ENCODE results near the gene FHL2. TPM values are rescaled to one million over a fixed set of nuclear protein-coding genes. Genes with fewer than 3 reads are reported as not detected.

Gene FHL2
- polyA plus RNA-seq, 3 donors, result 0.03 TPM; not detected in 1

GRCh38 chr2:105404736-105405135 is 5.9 kb upstream of the FHL2 start:
- no peak overlapping the region for H3K27ac ChIP-seq (ENCODE audit: low read depth in 1 of 2, low read length in 2 of 2)
- H3K79me2 ChIP-seq (ENCODE audit: insufficient read depth, low read length), result no peaks in the 10 kb centered on the region
- no peaks in the 10 kb centered on the region for H3K4me1 ChIP-seq (ENCODE audit: control insufficient read depth in 1 of 2, insufficient read depth in 2 of 2, low read length in 2 of 2)
- no peak for TF ChIP-seq CTCF (IDR thresholded peaks at IDR 0.05)
- no peaks in the 10 kb centered on the region for H3K36me3 Mint-ChIP-seq
- peaks cover 3 to 4% of the 10 kb centered on the region in 2 donors for H3K27me3 ChIP-seq (ENCODE audit: control insufficient read depth in 2 of 2, insufficient read depth in 2 of 2, low read length in 2 of 2)
- H3K9me3 Mint-ChIP-seq, result peaks cover 0 to 3% (median 0%) of the 10 kb centered on the region in 7 donors
- H3K27ac Mint-ChIP-seq, result no peak overlapping the region
- WGBS (ENCODE audit: insufficient coverage), result no CpG with 5 or more reads among the region's 3 CpGs
- H3K4me3 Mint-ChIP-seq, result no peak overlapping the region
- H2AFZ ChIP-seq (ENCODE audit: insufficient read depth, low read depth, low read length, poor library complexity, severe bottlenecking), result no peak overlapping the region
- intact Hi-C loops (cut with micrococcal nuclease), result no loop called here
- peaks cover 7 to 15% (median 11%) of the 10 kb centered on the region in 3 donors for H3K27me3 Mint-ChIP-seq (ENCODE audit: low read depth in 3 of 3)
- DNase-seq, result no peak
- H3K4me2 ChIP-seq (replicated peaks; ENCODE audit: extremely low read depth, low read length, poor library complexity, severe bottlenecking), result no peak overlapping the region
- no peak overlapping the region for H3K9ac ChIP-seq (ENCODE audit: insufficient read depth, low read length, poor library complexity, severe bottlenecking)
- H3K36me3 ChIP-seq (replicated peaks in 1 of 2; ENCODE audit: control insufficient read depth in 1 of 2, insufficient read depth in 2 of 2, low read length in 2 of 2), result no peaks in the 10 kb centered on the region
- H3K4me1 Mint-ChIP-seq, result no peaks in the 10 kb centered on the region
- H3K4me3 ChIP-seq (replicated peaks in 1 of 3; ENCODE audit: low read depth in 2 of 3, low read length in 3 of 3), result no peak overlapping the region
- H4K20me1 ChIP-seq (ENCODE audit: insufficient read depth, low read length), result no peaks in the 10 kb centered on the region
- no peaks in the 10 kb centered on the region for H3K9me3 ChIP-seq (replicated peaks in 1 of 2; ENCODE audit: control insufficient read depth in 1 of 2, insufficient read depth in 1 of 2, low read length in 2 of 2)

- Histone ChIP-seq H2AFZ (ENCODE audit: insufficient read depth, low read depth, low read length, poor library complexity, severe bottlenecking) (no peak overlapping the region), H3K4me1 (ENCODE audit: control insufficient read depth in 1 of 2, insufficient read depth in 2 of 2, low read length in 2 of 2) (peaks cover 0 to 3% of the 10 kb centered on the region in 2 donors), H3K27me3 (ENCODE audit: control insufficient read depth in 2 of 2, insufficient read depth in 2 of 2, low read length in 2 of 2) (peaks cover 10% of the 10 kb centered on the region in 2 donors), H3K9ac (ENCODE audit: insufficient read depth, low read length, poor library complexity, severe bottlenecking) (no peak overlapping the region), H4K20me1 (ENCODE audit: insufficient read depth, low read length) (no peaks in the 10 kb centered on the region), H3K36me3 (replicated peaks in 1 of 2; ENCODE audit: control insufficient read depth in 1 of 2, insufficient read depth in 2 of 2, low read length in 2 of 2) (no peaks in the 10 kb centered on the region), H3K79me2 (ENCODE audit: insufficient read depth, low read length) (no peaks in the 10 kb centered on the region), H3K4me2 (replicated peaks; ENCODE audit: extremely low read depth, low read length, poor library complexity, severe bottlenecking) (no peak overlapping the region), H3K4me3 (replicated peaks in 1 of 3; ENCODE audit: low read depth in 2 of 3, low read length in 3 of 3) (no peak overlapping the region), H3K9me3 (replicated peaks in 1 of 2; ENCODE audit: control insufficient read depth in 1 of 2, insufficient read depth in 1 of 2, low read length in 2 of 2) (peaks cover 0 to 4% of the 10 kb centered on the region in 2 donors), H3K27ac (ENCODE audit: low read depth in 1 of 2, low read length in 2 of 2) (no peak overlapping the region)
- Mint-ChIP-seq H3K9me3 (peaks cover 0 to 4% (median 0%) of the 10 kb centered on the region in 7 donors), H3K27ac (no peak overlapping the region), H3K4me1 (peaks cover 4% of the 10 kb centered on the region), H3K27me3 (ENCODE audit: low read depth in 3 of 3) (peaks cover 13 to 22% (median 18%) of the 10 kb centered on the region in 3 donors), H3K4me3 (no peak overlapping the region), H3K36me3 (no peaks in the 10 kb centered on the region)
- no peak for TF ChIP-seq CTCF (IDR thresholded peaks at IDR 0.05)
- DNase-seq, result no peak
- 80% methylated on average over 9 of the region's 14 CpGs for WGBS (ENCODE audit: insufficient coverage)
- intact Hi-C loops (cut with micrococcal nuclease), result no loop called here
Measured at GRCh38 chr2:105403783-105404698, 5.2 kb upstream of the FHL2 start.
